Testis (tissue), 3 donors: ENCODE measurements around the gene NUPR1. TPM values are rescaled to one million over a fixed set of nuclear protein-coding genes. Genes with fewer than 3 reads are reported as not detected.

ENCODE experiments used
- DNase-seq: peaks from one replicate; pipeline ENCODE4 v3.0.0-alpha.2; 2019
- H3K27ac ChIP-seq, 2 donors: fragments of 200-600 bp; sonication (generic); one replicate each; pipeline ENCODE4 v1.5.1; 2019
- H3K27me3 ChIP-seq: fragments of 200-600 bp; sonication (generic); one replicate; pipeline ENCODE4 v1.5.1; 2019
- H3K36me3 ChIP-seq: fragments of 200-600 bp; sonication (generic); one replicate; pipeline ENCODE4 v1.5.1; 2017; ENCODE audit warnings: low read depth; ENCODE audit errors: missing control alignments
- H3K4me1 ChIP-seq: fragments of 200-600 bp; sonication (generic); one replicate; pipeline ENCODE4 v1.5.1; 2019
- H3K4me3 ChIP-seq, 2 donors: fragments of 200-600 bp; sonication (generic); one replicate each; pipeline ENCODE4 v1.5.1; 2017 to 2019
- H3K9me3 ChIP-seq: fragments of 200-600 bp; sonication (generic); one replicate; pipeline ENCODE4 v1.5.1; 2017
- CTCF ChIP-seq, 3 experiments: fragments of 450-650 bp in 2 of 3; fragments of 200-600 bp in 1 of 3; sonication (generic) in 1 of 3; IDR thresholded peaks; one replicate each; pipeline ENCODE4 v1.5.1; 2016 to 2019; ENCODE audit warnings: antibody characterized with exemption in 3 of 3, mild to moderate bottlenecking in 2 of 3, moderate library complexity in 1 of 3
- POLR2A ChIP-seq: fragments of 450-650 bp; IDR thresholded peaks from one replicate; pipeline ENCODE4 v1.6.1; 2017; ENCODE audit warnings: antibody characterized with exemption, mild to moderate bottlenecking, moderate library complexity
- WGBS, 2 donors: methylation state at CpG; one replicate each; pipeline ENCODE4 v1.1.5; 2018; 5-methylcytosine and 5-hydroxymethylcytosine counted together
- intact Hi-C: fragments of 100-400 bp; cut with DNase I; formaldehyde crosslinking; loops from one replicate; pipeline ENCODE4 v1.15.1; 2023; ENCODE audit warnings: low total_unique reads
- polyA plus RNA-seq: library from polyadenylated mRNA; stranded (reverse); fragments of 350-450 nt; fragmentation: Illumina TruSeq; extraction: RNeasy Lipid Tissue Mini Kit (QIAGEN cat#74804); gene quantifications from one replicate; pipeline ENCODE4 v1.2.3, GENCODE V29; 2014; ENCODE audit warnings: low read depth, low replicate concordance; ENCODE audit not compliant: insufficient read depth
- total RNA-seq, 2 donors: library from RNA; depleted of rRNA; stranded (reverse); fragments of >200 nt; gene quantifications; one replicate each; pipeline ENCODE4 v1.2.3, GENCODE V29; 2016

The NUPR1 gene
- total and polyA plus RNA-seq, 3 donors from 2014 or later, result 38.0 to 159 (median 46.6) TPM

- no peak overlapping the region for H3K4me3 ChIP-seq
- no peaks in the 10 kb centered on the region for H3K36me3 ChIP-seq
- peak overlapping the region in 1 of 2 donors; percentile 97 for H3K27ac ChIP-seq
- TF ChIP-seq POLR2A (no peak), CTCF (IDR thresholded peaks at IDR 0.05) (no peak)
- no peaks in the 10 kb centered on the region for H3K9me3 ChIP-seq
- 53 to 73% methylated on average over 5 of the region's 5 CpGs for WGBS, 2 donors
- intact Hi-C loops, result no loop called here
- peaks cover 30% of the 10 kb centered on the region for H3K4me1 ChIP-seq
- DNase-seq, result peak; percentile 48
- H3K27me3 ChIP-seq, result no peaks in the 10 kb centered on the region
Measured at GRCh38 chr16:28534542-28535373, 4.0 kb downstream of the NUPR1 start.

GRCh38 chr16:28532940-28533647, 5.7 kb downstream of the NUPR1 start:
- DNase-seq, result no peak
- Histone ChIP-seq H3K27me3 (no peaks in the 10 kb centered on the region), H3K4me3 (no peak overlapping the region), H3K36me3 (no peaks in the 10 kb centered on the region), H3K4me1 (peaks cover 36% of the 10 kb centered on the region), H3K27ac (peak overlapping the region; percentile 2 to 97), H3K9me3 (no peaks in the 10 kb centered on the region)
- intact Hi-C loops, result no loop called here
- TF ChIP-seq CTCF (IDR thresholded peaks at IDR 0.05) (no peak), POLR2A (no peak)
- WGBS, 2 donors, result 74 to 83% methylated on average over 5 of the region's 5 CpGs

- 53 to 54% methylated on average over 9 of the region's 9 CpGs for WGBS, 2 donors
- H3K4me3 ChIP-seq, result no peak overlapping the region
- peaks cover 43% of the 10 kb centered on the region for H3K4me1 ChIP-seq
- H3K36me3 ChIP-seq, result no peaks in the 10 kb centered on the region
- peak overlapping the region; percentile 2 to 97 for H3K27ac ChIP-seq
- TF ChIP-seq CTCF (IDR thresholded peaks at IDR 0.05) (no peak), POLR2A (no peak)
- DNase-seq, result peak; percentile 88
- H3K9me3 ChIP-seq, result no peaks in the 10 kb centered on the region
- intact Hi-C loops, result no loop called here
- no peaks in the 10 kb centered on the region for H3K27me3 ChIP-seq
Measured at GRCh38 chr16:28531777-28532744, 6.7 kb downstream of the NUPR1 start.

- Histone ChIP-seq H3K36me3 (no peaks in the 10 kb centered on the region), H3K4me3 (no peak overlapping the region), H3K9me3 (no peaks in the 10 kb centered on the region), H3K4me1 (peaks cover 56% of the 10 kb centered on the region), H3K27me3 (no peaks in the 10 kb centered on the region), H3K27ac (peak overlapping the region; percentile 63 to 80)
- no peak for DNase-seq
- intact Hi-C loops, result no loop called here
- TF ChIP-seq POLR2A (no peak), CTCF (IDR thresholded peaks at IDR 0.05) (no peak)
Measured at GRCh38 chr16:28529124-28529523, 9.7 kb downstream of the NUPR1 start.
